GM23248 (cell line): ENCODE results near the gene ANXA8. TPM values are rescaled to one million over a fixed set of nuclear protein-coding genes. Genes with fewer than 3 reads are reported as not detected.

Experiments
- DNase-seq: peaks from one replicate; pipeline ENCODE4 v3.0.0-alpha.2; 2015
- H2AFZ ChIP-seq: fragments of 200-600 bp; sonication (generic); 2 replicates; pipeline ENCODE4 v1.6.1; 2016; ENCODE audit warnings: antibody characterized with exemption
- H3F3A ChIP-seq: fragments of 200-600 bp; sonication (generic); 2 replicates; pipeline ENCODE4 v1.6.1; 2016; ENCODE audit warnings: mild to moderate bottlenecking, antibody characterized with exemption, mixed run types; ENCODE audit not compliant: insufficient read depth
- H3K27ac ChIP-seq: fragments of 200-600 bp; sonication (generic); 2 replicates; pipeline ENCODE4 v1.5.1; 2016; ENCODE audit warnings: mild to moderate bottlenecking
- H3K27me3 ChIP-seq: fragments of 200-600 bp; sonication (generic); replicated peaks from 2 replicates; pipeline ENCODE4 v1.6.1; 2016; ENCODE audit warnings: mild to moderate bottlenecking; ENCODE audit not compliant: insufficient read depth
- H3K36me3 ChIP-seq: fragments of 200-600 bp; sonication (generic); 2 replicates; pipeline ENCODE4 v1.6.1; 2016; ENCODE audit warnings: low read depth, mild to moderate bottlenecking
- H3K4me1 ChIP-seq: fragments of 200-600 bp; sonication (generic); 2 replicates; pipeline ENCODE4 v1.6.1; 2016; ENCODE audit warnings: mild to moderate bottlenecking; ENCODE audit not compliant: insufficient read depth
- H3K4me2 ChIP-seq: fragments of 200-600 bp; sonication (generic); one replicate; pipeline ENCODE4 v1.6.1; 2016; ENCODE audit warnings: mild to moderate bottlenecking; ENCODE audit not compliant: unreplicated experiment
- H3K4me3 ChIP-seq: fragments of 200-600 bp; sonication (generic); 2 replicates; pipeline ENCODE4 v1.5.1; 2016; ENCODE audit warnings: mild to moderate bottlenecking
- H3K79me2 ChIP-seq: fragments of 200-600 bp; sonication (generic); 2 replicates; pipeline ENCODE4 v1.6.1; 2016; ENCODE audit warnings: mild to moderate bottlenecking; ENCODE audit not compliant: insufficient read depth
- H3K9ac ChIP-seq: fragments of 200-600 bp; sonication (generic); 2 replicates; pipeline ENCODE4 v1.6.1; 2016; ENCODE audit warnings: mild to moderate bottlenecking
- H3K9me2 ChIP-seq: fragments of 200-600 bp; sonication (generic); 2 replicates; pipeline ENCODE4 v1.6.1; 2016; ENCODE audit warnings: mixed run types, mild to moderate bottlenecking, moderate library complexity; ENCODE audit not compliant: insufficient read depth
- H3K9me3 ChIP-seq: fragments of 200-600 bp; sonication (generic); one replicate; pipeline ENCODE4 v1.6.1; 2017; ENCODE audit warnings: low read depth
- H4K20me1 ChIP-seq: fragments of 200-600 bp; sonication (generic); 2 replicates; pipeline ENCODE4 v1.6.0; 2016; ENCODE audit not compliant: insufficient read depth
- EZH2 ChIP-seq: fragments of 200-600 bp; sonication (generic); IDR thresholded peaks from 2 replicates; pipeline ENCODE4 v1.6.1; 2018; ENCODE audit warnings: antibody characterized with exemption, mild to moderate bottlenecking; ENCODE audit not compliant: insufficient read depth, poor library complexity, severe bottlenecking
- EZH2phosphoT487 ChIP-seq: fragments of 200-600 bp; sonication (generic); IDR thresholded peaks from 2 replicates; pipeline ENCODE4 v1.6.1; 2018; ENCODE audit warnings: antibody characterized with exemption, moderate library complexity, mild to moderate bottlenecking, low read depth; ENCODE audit not compliant: insufficient read depth
- WGBS, 2 experiments: methylation state at CpG; one replicate each; pipeline ENCODE4 v1.1.6; 2015 to 2017; ENCODE audit warnings: low lambda C conversion rate in 2 of 2, low coverage in 1 of 2; ENCODE audit errors: missing lambda C conversion rate in 2 of 2; 5-methylcytosine and 5-hydroxymethylcytosine counted together
- in situ Hi-C: fragments of 300-500 bp; cut with MboI; formaldehyde crosslinking; loops from 2 replicates; pipeline ENCODE4 v1.15.0; 2020
- polyA plus RNA-seq: library from polyadenylated mRNA; unstranded; fragments of >200 nt; fragmentation: Nextera tagmentation; extraction: Ambion mirVana; gene quantifications from 2 replicates; pipeline ENCODE4 v1.2.1, GENCODE V29; 2016
- total RNA-seq: library from RNA; depleted of rRNA; stranded (reverse); fragments of >200 nt; shearing (Covaris generic); gene quantifications from 2 replicates; pipeline ENCODE4 v1.2.3, GENCODE V29; 2014

Gene ANXA8
- total and polyA plus RNA-seq, 2 experiments from 2014 or later, result 3.4 to 4.5 TPM

DNA sequence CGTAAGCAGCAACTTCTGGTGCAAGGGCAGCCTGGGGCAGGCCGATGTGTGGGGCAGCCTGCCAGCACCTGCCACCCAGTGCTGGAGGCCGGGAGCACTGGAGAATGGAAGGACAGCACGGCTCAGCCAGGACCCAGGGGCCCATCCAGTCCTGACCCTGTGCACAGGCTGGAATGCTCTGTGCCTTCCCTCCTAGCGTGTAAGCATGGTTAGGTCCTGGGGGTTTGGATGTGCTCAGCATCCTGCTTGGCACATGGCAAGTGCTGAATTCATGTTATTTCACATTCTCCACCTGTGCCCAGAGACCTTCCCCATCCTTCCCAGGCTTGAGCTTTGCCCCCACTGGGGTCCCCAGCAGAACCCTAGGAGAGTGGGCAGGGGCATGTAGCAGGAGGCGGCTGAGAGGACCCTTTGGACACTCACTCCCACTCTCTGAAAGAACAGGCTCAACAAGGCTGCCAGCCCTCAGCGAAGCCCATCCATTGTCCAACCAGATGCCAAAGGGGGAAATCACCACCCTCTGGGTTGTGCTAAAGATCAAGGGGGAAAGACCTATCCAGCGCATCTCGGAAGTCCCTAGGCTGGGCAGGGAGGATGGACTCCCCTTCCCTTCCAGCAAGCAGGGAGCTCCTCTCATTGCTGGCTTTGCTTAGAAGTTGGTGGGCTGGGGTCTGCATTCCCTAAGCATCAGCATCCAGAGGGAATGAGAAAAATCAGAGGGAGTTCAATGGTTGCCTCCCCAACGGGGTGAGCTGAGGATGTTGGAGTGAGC lies 29.7 kb downstream of the ANXA8 start:
- H3K27me3 ChIP-seq, result no peaks in the 10 kb centered on the region
- H3K27ac ChIP-seq, result no peak overlapping the region
- H3K9ac ChIP-seq, result no peak overlapping the region
- no peak for TF ChIP-seq EZH2phosphoT487
- H3K79me2 ChIP-seq, result no peaks in the 10 kb centered on the region
- no peaks in the 10 kb centered on the region for H3K9me2 ChIP-seq
- 66 to 69% methylated on average over 10 of the region's 10 CpGs for WGBS, 2 experiments
- no peaks in the 10 kb centered on the region for H3F3A ChIP-seq
- H3K9me3 ChIP-seq, result no peaks in the 10 kb centered on the region
- H3K36me3 ChIP-seq, result no peaks in the 10 kb centered on the region
- no peaks in the 10 kb centered on the region for H4K20me1 ChIP-seq
- no peak overlapping the region for H3K4me2 ChIP-seq
- no peak overlapping the region for H2AFZ ChIP-seq
- in situ Hi-C loops, result no loop called here
- DNase-seq, result no peak
- no peak overlapping the region for H3K4me3 ChIP-seq
- H3K4me1 ChIP-seq, result peaks cover 11% of the 10 kb centered on the region

DNA sequence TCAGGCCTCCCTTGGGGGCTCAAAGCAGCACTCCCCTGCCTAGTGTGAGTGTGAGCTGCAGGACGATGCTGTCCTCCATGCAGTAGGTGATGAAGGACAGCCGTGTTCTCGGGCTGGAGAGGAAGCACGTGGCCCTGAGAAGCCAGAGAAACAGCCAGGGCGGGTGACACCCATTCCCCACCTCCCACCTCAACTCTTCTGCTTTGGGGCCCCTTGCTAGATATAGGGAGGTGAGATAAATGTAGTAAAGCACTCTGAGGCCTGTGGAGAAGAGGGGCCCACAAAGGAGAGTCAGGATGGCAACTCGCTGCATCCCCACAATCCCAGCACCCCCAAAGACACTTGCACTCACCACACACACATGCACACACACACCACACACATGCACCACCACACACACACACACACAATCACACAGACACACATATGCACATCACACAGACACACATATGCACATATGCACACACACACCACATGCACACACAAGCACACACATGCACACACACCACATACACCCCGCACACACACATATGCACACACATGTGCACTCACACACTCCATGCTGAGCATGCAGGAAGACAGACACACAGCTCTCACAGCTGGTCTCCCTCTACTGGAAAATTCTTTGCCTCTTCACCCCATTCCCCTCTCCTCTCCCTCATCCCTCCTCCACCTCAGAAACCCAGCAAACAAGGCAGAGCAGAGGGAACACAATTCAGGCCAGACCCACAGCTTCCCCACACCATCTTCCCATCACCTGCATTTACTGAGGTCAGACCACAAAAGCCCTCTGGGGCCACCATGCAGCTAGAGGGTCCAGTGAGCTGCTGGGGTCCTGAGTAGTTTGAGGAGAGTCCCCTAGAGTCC lies 30.5 kb downstream of the ANXA8 start:
- H3K9me2 ChIP-seq, result no peaks in the 10 kb centered on the region
- H2AFZ ChIP-seq, result no peak overlapping the region
- H3K4me1 ChIP-seq, result peaks cover 6% of the 10 kb centered on the region
- no peak overlapping the region for H3K9ac ChIP-seq
- H3K79me2 ChIP-seq, result no peaks in the 10 kb centered on the region
- no peak overlapping the region for H3K4me3 ChIP-seq
- no peaks in the 10 kb centered on the region for H3K9me3 ChIP-seq
- DNase-seq, result no peak
- H3F3A ChIP-seq, result no peaks in the 10 kb centered on the region
- no peaks in the 10 kb centered on the region for H3K27me3 ChIP-seq
- WGBS, 2 experiments, result 38 to 49% methylated on average over 6 to 7 of the region's 7 CpGs
- no peaks in the 10 kb centered on the region for H4K20me1 ChIP-seq
- TF ChIP-seq EZH2 (no peak), EZH2phosphoT487 (no peak)
- H3K36me3 ChIP-seq, result no peaks in the 10 kb centered on the region
- in situ Hi-C loops, result no loop called here
- H3K4me2 ChIP-seq, result no peak overlapping the region
- no peak overlapping the region for H3K27ac ChIP-seq

DNA sequence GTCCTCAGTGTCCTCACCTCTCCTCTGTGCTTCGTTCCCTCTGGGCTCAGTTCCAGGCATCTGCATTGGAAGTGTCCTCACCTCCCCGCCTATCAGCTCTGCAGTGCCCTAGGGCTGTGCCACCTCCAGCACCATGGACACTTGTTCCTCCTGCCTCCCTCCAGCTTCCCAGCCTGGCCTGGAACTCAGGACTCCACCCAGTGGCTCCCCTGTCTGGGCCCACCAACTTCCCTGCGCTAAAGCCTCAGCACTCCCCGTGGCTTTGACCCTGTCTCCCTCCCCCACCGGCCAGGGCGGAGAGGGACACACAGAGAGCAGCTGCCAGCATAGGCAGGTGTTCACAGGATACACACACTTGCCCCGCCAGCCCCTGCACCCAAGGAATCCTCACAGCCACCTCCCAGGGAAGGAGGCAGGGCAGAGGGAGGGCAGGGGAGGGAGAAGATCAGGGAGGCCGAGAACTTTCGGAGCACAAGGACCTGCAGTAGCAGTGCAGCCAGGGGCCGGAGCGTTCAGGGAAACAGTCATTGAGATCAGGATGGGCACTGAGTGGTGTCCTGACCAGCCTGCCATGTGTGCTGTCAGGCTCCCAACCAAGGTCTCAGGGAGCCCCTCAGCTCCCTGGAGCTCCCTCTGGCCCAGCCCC lies 31.3 kb downstream of the ANXA8 start:
- H3K4me2 ChIP-seq, result no peak overlapping the region
- WGBS, 2 experiments, result 63 to 64% methylated on average over 8 to 11 of the region's 11 CpGs
- no peaks in the 10 kb centered on the region for H3K36me3 ChIP-seq
- no peaks in the 10 kb centered on the region for H3K27me3 ChIP-seq
- no peaks in the 10 kb centered on the region for H3F3A ChIP-seq
- H3K27ac ChIP-seq, result no peak overlapping the region
- H3K79me2 ChIP-seq, result no peaks in the 10 kb centered on the region
- in situ Hi-C loops, result no loop called here
- H3K9me3 ChIP-seq, result no peaks in the 10 kb centered on the region
- H3K4me1 ChIP-seq, result no peaks in the 10 kb centered on the region
- no peak for DNase-seq
- no peaks in the 10 kb centered on the region for H4K20me1 ChIP-seq
- H2AFZ ChIP-seq, result no peak overlapping the region
- H3K4me3 ChIP-seq, result no peak overlapping the region
- no peaks in the 10 kb centered on the region for H3K9me2 ChIP-seq
- TF ChIP-seq EZH2 (no peak), EZH2phosphoT487 (no peak)
- no peak overlapping the region for H3K9ac ChIP-seq

DNA sequence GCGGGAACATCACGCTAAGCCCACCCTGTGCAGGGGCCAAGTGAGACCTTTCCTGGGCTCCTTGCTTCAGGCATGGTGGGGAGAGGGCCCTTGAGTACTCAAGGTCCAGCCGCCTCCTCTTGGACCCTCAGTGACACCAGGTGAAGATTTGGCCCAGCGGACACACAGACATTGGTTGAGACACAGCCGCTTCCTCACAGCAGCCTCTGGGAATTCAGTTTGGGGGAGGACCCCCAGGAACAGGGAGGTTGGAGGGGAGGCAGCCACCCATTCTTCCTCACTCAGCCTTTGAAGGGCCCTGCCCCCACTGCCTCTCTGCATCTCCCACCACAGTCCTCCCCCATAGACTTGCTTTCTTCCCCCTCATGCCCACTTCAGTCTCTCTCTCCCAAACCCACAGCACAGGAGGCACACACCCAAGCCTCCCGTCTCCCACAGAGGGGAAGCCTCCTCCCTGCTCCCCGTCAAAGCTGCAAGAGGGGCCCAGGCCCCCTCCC lies 31.9 kb downstream of the ANXA8 start:
- Histone ChIP-seq H3K9me3 (no peaks in the 10 kb centered on the region), H3K4me3 (no peak overlapping the region), H2AFZ (no peak overlapping the region), H3F3A (no peaks in the 10 kb centered on the region), H3K4me2 (no peak overlapping the region), H3K4me1 (no peaks in the 10 kb centered on the region), H3K9ac (no peak overlapping the region), H3K27ac (no peak overlapping the region), H3K79me2 (no peaks in the 10 kb centered on the region), H3K9me2 (no peaks in the 10 kb centered on the region), H3K27me3 (no peaks in the 10 kb centered on the region), H3K36me3 (no peaks in the 10 kb centered on the region), H4K20me1 (no peaks in the 10 kb centered on the region)
- in situ Hi-C loops, result no loop called here
- no peak for DNase-seq
- 80 to 85% methylated on average over 7 of the region's 7 CpGs for WGBS, 2 experiments
- TF ChIP-seq EZH2phosphoT487, result no peak
- no peak for TF ChIP-seq EZH2
